Loucy (cell line): ENCODE results near the gene LYRM4.

ENCODE experiments used
- H2AFZ ChIP-seq: fragments of 200-600 bp; sonication (generic); 2 replicates; pipeline ENCODE4 v1.6.0; 2016; ENCODE audit warnings: antibody characterized with exemption, mild to moderate bottlenecking, low read length, moderate library complexity
- H3F3A ChIP-seq: fragments of 200-600 bp; 2 replicates; pipeline ENCODE4 v1.6.0; 2016; ENCODE audit warnings: antibody characterized with exemption, low read depth, mild to moderate bottlenecking
- H3K27me3 ChIP-seq: fragments of 200-600 bp; sonication (generic); 2 replicates; pipeline ENCODE4 v1.6.1; 2014; ENCODE audit warnings: low read length, mild to moderate bottlenecking; ENCODE audit not compliant: insufficient read depth, poor library complexity, severe bottlenecking
- H3K36me3 ChIP-seq: fragments of 200-600 bp; sonication (generic); 2 replicates; pipeline ENCODE4 v1.6.1; 2016; ENCODE audit warnings: low read length; ENCODE audit not compliant: insufficient read depth
- H3K4me1 ChIP-seq: fragments of 200-600 bp; sonication (generic); 2 replicates; pipeline ENCODE4 v1.5.1; 2014; ENCODE audit warnings: low read length, mild to moderate bottlenecking; ENCODE audit not compliant: insufficient read depth, poor library complexity, severe bottlenecking
- H3K4me2 ChIP-seq: fragments of 200-600 bp; sonication (generic); 2 replicates; pipeline ENCODE4 v1.6.0; 2014; ENCODE audit warnings: antibody characterized with exemption, low read length, low read depth, mild to moderate bottlenecking; ENCODE audit not compliant: poor library complexity, severe bottlenecking
- H3K4me3 ChIP-seq: fragments of 200-600 bp; sonication (generic); 2 replicates; pipeline ENCODE4 v1.5.1; 2014; ENCODE audit warnings: low read length, mild to moderate bottlenecking, mixed read lengths; ENCODE audit not compliant: poor library complexity, severe bottlenecking
- H3K79me2 ChIP-seq: fragments of 200-600 bp; sonication (generic); 2 replicates; pipeline ENCODE4 v1.6.1; 2014; ENCODE audit warnings: low read length; ENCODE audit not compliant: insufficient read depth
- H3K9ac ChIP-seq: fragments of 200-600 bp; sonication (generic); 2 replicates; pipeline ENCODE4 v1.6.0; 2014; ENCODE audit warnings: mild to moderate bottlenecking, low read depth, low read length, moderate library complexity; ENCODE audit not compliant: poor library complexity, severe bottlenecking
- H3K9me2 ChIP-seq: fragments of 200-600 bp; sonication (generic); replicated peaks from 2 replicates; pipeline ENCODE4 v1.6.1; 2016; ENCODE audit warnings: low read depth, low read length, mixed read lengths
- H3K9me3 ChIP-seq: fragments of 200-600 bp; sonication (generic); 2 replicates; pipeline ENCODE4 v1.6.1; 2014; ENCODE audit warnings: mild to moderate bottlenecking, antibody characterized with exemption, low read length, low read depth; ENCODE audit not compliant: insufficient read depth
- H4K20me1 ChIP-seq: fragments of 200-600 bp; sonication (generic); 2 replicates; pipeline ENCODE4 v1.6.0; 2014; ENCODE audit warnings: antibody characterized with exemption, low read length, mild to moderate bottlenecking; ENCODE audit not compliant: insufficient read depth, poor library complexity, severe bottlenecking
- CTCF ChIP-seq: fragments of 200-600 bp; sonication (generic); conservative IDR thresholded peaks from 2 replicates; pipeline ENCODE4 v1.5.1; 2014; ENCODE audit warnings: mild to moderate bottlenecking, antibody characterized with exemption, low read length
- EZH2phosphoT487 ChIP-seq: fragments of 200-600 bp; IDR thresholded peaks from 2 replicates; pipeline ENCODE4 v1.6.1; 2018; ENCODE audit warnings: antibody characterized with exemption, mild to moderate bottlenecking, moderate library complexity, borderline replicate concordance

Gene LYRM4

GRCh38 chr6:5173810-5174209 is 86.9 kb downstream of the LYRM4 start:
- Histone ChIP-seq H4K20me1 (no peaks in the 10 kb centered on the region), H3K79me2 (no peaks in the 10 kb centered on the region), H3K9me2 (no peaks in the 10 kb centered on the region), H3K9me3 (no peaks in the 10 kb centered on the region), H3K9ac (peak overlapping the region; percentile 32), H2AFZ (no peak overlapping the region), H3K4me3 (peak overlapping the region; percentile 61), H3K36me3 (no peaks in the 10 kb centered on the region), H3K27me3 (no peaks in the 10 kb centered on the region), H3K4me1 (peaks cover 36% of the 10 kb centered on the region), H3K4me2 (peak overlapping the region; percentile 66), H3F3A (no peaks in the 10 kb centered on the region)
- TF ChIP-seq EZH2phosphoT487 (no peak), CTCF (no peak)

DNA sequence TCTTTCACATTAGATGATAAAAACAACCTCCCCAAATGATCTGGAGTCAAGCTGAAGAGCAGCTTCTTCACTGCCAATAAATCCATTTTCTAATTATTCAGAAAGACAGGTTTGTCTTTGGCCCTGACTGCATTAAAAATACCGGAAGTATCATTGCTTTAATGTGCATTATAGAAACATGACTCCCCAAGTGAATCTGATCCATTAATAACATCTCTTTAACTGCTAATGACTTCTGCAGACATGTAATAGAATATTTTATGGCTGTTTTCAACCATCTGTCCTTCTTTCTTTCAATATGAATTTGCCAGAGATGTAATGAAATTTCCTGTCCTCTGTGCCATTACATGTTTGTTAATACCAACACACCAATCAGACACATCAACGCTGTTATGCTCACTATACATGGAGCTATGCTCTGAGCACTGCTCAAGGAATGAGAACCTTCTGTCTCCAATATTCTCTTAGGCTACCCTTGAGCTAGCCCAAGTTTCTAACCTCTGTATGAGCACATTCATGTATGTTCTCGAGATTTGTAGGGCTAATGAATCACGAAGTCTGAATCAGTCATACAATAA is 87.8 kb downstream of the LYRM4 start:
- H3K79me2 ChIP-seq = no peaks in the 10 kb centered on the region
- H2AFZ ChIP-seq = no peak overlapping the region
- no peak overlapping the region for H3K4me3 ChIP-seq
- H3K9me3 ChIP-seq = no peaks in the 10 kb centered on the region
- no peaks in the 10 kb centered on the region for H3K27me3 ChIP-seq
- H3K9ac ChIP-seq = no peak overlapping the region
- H3K36me3 ChIP-seq = no peaks in the 10 kb centered on the region
- TF ChIP-seq CTCF = no peak
- no peak for TF ChIP-seq EZH2phosphoT487
- H3K9me2 ChIP-seq = no peaks in the 10 kb centered on the region
- H3F3A ChIP-seq = no peaks in the 10 kb centered on the region
- H3K4me1 ChIP-seq = peaks cover 36% of the 10 kb centered on the region
- H3K4me2 ChIP-seq = no peak overlapping the region
- H4K20me1 ChIP-seq = no peaks in the 10 kb centered on the region

DNA sequence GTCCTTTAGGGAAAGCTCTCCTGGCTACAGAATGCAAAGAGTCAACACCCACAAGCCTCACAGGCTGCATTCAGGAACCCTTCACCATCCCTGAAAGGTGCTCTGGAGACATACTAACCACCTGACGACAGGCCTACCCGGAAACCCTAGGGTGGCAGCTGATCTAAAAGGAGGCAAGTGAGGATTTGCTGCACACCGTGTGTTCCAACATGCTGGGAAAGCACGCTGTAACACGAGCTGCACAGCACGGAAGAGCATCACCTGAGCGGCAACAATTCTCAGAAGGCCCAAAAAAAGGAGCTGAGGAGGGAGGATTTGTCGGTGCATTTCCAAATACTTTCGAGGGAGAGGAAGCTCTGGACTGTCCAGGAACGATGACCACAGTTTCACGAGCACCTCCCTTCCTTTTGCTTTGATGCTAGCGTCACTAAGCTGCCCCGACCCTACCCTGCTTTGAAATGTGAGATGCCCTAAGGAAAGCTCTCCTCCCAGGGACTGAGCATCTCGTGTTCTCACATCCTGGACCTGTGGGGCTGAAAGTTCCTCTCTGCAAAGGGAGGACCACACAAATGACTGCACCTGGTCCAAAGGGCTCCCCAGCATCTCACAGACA is 88.6 kb downstream of the LYRM4 start:
- Histone ChIP-seq H3K9ac (no peak overlapping the region), H3K9me3 (no peaks in the 10 kb centered on the region), H4K20me1 (no peaks in the 10 kb centered on the region), H2AFZ (no peak overlapping the region), H3F3A (no peaks in the 10 kb centered on the region), H3K4me3 (no peak overlapping the region), H3K4me1 (peaks cover 36% of the 10 kb centered on the region), H3K9me2 (no peaks in the 10 kb centered on the region), H3K4me2 (no peak overlapping the region), H3K79me2 (no peaks in the 10 kb centered on the region), H3K36me3 (no peaks in the 10 kb centered on the region), H3K27me3 (no peaks in the 10 kb centered on the region)
- no peak for TF ChIP-seq EZH2phosphoT487
- TF ChIP-seq CTCF = no peak
